ENCODE measurements around the gene KCNQ1OT1.

Gene KCNQ1OT1

DNA sequence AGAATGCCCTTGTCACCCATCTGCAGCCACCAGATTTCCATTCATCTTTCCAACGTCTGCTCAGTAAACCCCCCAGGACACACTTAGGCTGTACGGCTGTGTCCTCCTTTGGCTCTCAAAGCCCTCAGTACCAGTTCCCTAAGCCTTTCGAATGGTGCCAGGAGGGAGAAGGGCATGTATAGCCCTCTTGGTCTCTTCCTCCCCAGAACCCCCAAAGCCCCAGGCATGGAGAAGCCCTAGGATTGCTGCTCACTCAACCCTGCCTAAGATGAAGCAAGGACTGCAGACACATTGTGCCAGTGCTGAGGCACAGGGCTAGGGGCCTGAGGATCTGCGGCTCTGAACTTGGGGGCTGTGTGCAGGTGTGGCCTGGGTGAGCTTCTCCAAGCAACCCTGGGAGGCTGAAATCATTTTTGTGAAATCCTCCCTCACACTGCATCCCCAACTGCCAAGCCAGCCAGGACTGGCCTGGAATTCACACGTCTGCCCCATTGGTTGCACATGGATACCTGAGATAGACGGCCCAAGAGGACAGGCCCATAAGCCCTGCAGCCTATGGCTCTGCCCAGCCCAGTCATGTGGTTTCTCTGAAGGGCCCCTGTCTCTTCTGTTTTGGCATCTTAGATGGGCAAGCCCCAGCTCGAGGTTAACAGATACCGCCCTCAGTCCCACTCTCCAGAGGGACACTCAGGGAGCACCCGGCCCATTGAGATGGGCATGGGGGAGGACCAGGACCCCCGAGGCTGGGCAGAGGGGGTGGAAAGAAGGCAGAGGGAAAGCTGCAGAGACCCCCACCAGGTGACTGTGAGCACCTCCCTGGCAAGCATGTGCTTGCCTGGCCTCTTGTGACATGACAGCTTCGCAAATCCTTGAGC lies 34.0 kb downstream of the KCNQ1OT1 start:
- DNase-seq = no peak

DNA sequence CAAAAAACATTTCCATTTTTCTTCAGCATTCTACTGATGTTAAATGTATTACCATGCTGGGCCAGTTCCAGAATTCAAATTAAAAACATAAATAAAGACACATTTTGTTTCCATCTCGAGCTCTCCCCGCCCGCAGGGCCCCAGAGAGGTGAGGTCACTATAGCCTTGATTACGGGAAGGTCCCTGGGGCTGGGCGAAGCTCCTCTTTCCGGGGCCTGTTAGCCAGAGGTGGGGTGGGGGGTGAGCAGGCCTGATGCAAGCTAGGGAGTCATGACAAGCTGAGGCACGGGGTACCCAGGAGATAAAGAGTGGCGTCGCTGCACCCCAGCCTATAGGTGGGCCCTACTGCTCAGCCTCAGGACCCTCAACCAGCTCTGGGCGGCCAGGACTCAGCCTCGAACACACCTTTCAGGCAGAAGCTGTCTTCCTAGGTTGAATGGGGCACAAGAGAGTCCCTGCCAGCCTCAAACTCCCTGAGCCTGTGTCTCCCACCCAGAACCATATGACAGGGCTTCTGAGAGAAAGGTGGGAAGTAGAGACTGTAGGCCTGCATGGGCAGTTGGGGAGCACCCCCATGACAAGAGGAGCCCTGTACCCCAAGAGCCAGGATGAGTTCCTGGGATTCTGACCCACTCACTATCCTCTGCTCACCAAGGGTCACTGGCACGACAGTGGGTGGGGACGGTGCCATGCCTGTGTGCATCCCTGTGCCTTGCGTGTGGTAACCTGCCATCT lies 34.8 kb downstream of the KCNQ1OT1 start:
- no peak for DNase-seq

DNA sequence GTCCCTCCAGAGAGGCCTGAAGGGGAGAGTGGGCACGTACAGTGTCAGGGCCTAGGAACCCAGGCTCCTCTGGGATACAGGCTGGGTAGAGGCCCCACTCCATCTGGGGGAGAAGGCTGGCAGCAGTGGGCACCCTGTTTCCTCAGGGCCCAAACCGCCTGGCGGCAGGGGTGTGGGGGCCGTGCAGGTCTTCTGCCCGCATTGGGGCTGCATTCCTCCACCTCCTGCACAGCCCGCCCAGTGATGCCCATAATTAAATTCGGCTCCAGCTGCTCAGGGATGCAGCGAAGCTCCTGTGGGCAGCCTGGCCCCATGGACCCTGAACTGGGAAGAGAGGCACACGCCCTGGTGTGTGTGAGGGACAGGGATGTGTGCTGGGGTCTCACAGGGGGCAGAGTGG lies 35.4 kb downstream of the KCNQ1OT1 start:
- no peak for DNase-seq

DNA sequence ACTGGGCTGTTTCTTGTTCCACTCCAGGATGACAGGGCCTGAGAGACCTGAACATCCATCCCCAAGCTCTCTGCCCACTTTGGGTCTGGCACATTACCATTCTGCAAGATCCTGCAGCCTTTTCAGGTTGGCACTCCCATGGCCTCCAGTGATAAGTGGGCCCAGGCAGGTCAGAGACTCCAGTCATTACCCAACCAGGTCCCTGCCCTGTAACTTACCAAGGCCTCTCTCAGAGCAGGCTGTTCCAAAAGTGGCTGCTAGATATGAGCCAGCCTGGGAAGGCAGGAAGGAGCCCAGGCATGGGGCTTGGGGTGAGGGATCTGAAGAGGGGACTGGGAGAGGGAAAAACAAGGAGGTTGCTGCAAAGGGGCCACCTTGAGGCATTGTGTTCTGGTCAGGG lies 35.9 kb downstream of the KCNQ1OT1 start:
- no peak for DNase-seq

DNA sequence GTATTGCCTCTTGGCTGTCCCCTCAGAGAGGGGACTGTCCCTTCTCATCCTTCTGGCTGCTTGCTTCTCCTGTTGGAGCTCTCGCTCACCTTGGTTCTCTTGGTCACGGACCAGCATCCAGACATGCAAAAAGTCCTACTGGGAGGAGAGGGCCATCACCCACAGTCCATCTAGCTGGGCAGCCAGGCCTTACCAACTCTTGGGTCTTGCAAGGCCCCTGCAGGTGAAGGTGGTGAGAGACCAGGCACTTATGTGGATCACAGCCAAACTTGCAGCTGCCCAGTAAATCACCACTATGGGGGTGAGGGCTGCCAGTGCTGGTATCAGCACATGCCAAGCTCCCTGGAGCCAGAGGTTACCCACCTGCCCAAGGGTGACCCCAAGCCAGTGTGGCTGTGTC lies 36.3 kb downstream of the KCNQ1OT1 start:
- no peak for DNase-seq

DNA sequence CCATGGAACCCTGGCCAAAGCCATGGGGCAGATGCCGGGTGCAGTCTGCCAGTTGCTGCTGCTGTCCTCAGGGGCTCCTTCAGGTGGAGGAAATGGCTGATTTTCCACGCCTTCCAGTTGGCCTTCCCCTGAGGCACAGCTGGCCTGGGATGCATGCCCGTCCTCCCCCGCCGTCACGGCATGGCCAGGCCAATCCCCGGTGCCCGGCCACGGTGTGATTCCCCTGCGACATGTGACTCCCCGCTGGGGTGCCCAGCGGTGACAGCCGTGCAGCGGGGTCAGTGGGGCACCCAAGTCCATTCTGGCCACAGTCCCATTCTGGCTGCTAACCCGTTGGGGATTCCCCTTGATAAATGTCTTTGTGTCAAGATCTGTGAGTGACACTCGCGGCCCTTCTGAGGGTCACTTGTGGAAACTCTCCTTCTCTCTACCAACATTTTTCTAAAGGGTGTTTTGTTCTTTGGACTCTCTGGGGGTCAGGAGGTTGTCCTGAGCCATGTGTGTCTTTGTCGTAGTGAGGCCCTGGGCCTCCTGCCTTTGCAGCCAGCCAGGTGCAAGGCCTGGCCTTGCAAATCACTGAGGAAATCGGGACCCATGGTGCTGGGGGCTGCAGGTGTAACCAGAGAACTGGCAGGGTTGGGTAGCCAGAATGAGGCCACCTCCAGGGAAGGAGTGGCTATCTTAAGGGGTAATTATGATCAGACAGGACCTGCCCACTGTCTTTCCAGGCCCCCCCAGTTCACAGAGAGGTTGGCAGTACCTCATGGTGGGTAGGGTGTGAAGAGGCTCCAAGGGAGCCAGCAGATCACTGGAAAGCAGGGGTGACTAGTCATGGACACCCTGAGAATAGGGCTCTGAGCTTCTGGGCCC lies 37.1 kb downstream of the KCNQ1OT1 start:
- DNase-seq = no peak

DNA sequence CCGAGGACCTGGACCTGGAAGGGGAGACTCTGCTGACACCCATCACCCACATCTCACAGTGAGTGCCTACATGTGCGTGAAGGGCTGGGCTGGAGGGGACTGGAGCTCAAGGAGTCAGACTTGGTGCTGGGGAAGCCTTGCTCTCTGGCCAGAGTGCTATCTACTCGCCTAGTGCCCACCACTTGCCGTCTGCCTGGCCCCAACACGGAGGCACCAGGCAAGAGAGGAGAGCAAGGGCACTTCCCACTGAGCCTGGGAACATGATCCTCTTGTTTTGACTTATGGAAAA lies 37.8 kb downstream of the KCNQ1OT1 start:
- no peak for DNase-seq

DNA sequence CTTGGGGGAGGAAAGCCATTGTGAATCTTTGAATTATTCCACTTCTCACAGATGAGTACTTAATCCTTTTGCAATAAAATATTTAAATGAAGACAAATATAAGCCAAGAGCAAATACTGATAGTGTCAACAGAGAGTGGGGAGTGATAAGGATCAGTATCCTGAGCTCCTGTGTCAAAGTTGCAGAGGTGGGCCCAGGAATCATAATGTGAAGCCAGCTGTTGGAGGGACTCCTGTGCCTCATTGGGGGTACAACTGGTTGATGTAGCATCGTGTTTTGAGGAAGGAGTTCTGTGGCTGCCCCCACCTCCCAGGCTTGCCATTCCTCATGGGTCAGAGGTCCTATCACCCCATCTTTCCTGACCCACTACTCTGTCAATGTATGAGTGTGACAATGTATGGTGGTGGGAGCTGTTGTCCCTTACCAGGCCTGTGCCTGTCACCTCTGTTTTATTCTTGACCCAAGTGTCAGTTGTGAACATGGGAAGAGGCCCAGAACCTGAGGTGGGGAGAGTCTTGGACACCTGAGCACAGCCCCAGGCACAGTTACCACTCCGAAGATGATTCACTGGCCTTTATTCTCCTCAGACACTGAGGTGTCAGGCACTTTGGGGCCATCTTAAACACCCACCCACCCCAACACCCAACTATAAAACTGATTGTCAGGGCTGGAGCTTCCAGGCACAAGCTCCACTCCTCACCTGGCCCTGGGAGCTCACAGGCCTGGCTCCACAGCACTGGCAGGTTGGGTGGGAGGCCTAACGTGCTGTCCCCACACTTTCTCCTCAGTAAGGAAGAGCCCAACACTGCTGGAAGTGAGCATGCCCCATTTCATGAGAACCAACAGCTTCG lies 38.4 kb downstream of the KCNQ1OT1 start:
- DNase-seq = no peak

DNA sequence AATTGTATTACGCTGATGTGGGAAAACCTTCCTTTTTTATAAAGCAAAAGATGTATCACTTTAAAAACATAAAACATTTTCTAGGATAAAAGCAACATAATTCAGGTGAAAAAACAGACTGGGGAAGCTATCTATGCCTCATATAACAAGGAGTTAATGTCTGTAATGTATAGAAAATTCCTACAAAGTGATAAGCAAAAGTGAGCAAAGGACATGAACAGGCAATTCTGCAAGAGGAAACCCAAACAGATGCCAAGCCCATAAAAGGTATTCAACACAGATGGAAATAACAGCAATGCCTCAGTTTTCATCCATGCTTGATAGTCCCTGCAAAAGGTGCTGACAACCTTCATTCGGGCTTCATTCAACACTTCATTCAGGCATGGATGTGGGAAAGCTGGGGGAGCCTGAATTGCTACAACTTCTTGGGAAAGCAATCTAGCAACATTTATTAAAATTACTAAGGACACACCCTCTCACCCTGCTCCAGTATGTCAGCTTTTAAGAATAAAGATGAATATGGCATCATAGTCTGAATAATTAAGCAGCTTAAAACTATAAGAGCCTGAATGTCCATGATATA lies 39.3 kb downstream of the KCNQ1OT1 start:
- DNase-seq = no peak

DNA sequence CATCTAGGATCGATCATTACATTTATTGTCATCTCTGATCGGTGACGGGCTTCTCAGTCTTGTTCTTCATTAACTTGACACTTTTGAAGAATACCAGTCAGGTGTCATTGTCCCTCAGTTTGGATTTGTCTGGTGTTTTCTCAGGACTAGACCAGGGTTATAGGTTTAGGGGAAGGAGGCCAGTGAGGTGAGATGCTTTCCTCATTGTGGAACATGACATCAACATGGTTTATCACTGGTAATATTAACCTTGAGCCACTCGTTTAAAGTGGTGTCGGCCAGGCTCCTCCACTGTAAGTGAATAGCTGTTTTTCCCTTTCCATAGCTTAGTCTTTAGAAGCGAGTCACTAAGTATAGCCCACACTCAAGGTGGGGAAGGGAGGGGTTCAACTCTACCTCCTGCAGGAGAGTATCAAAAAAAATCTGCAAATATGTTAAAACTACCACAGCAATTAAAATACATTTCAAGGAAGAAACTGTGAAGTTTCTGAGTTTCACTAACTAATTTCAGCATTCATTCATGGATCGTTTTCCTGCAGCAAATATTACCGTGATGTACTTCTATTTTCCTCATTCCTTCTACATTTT lies 42.0 kb downstream of the KCNQ1OT1 start:
- DNase-seq = no peak

DNA sequence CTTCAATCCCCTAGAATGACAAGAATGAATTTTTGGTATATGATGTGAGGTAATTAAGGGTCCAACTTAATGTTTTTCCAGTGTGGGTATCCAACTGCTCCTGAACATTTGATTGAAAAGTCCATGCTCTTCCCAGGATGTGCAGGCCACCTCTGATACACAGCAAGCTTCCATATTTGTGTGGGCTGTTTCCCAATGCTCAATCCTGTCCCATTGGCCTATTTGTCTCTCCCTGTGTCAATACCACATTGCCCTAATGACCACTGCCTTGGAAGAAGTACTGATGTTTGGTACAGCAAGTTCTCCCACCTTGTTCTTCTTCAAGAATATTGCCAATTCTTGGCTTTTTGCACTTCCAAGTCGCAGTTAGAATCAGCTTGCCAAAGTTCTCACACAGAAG lies 42.9 kb downstream of the KCNQ1OT1 start:
- DNase-seq = no peak

DNA sequence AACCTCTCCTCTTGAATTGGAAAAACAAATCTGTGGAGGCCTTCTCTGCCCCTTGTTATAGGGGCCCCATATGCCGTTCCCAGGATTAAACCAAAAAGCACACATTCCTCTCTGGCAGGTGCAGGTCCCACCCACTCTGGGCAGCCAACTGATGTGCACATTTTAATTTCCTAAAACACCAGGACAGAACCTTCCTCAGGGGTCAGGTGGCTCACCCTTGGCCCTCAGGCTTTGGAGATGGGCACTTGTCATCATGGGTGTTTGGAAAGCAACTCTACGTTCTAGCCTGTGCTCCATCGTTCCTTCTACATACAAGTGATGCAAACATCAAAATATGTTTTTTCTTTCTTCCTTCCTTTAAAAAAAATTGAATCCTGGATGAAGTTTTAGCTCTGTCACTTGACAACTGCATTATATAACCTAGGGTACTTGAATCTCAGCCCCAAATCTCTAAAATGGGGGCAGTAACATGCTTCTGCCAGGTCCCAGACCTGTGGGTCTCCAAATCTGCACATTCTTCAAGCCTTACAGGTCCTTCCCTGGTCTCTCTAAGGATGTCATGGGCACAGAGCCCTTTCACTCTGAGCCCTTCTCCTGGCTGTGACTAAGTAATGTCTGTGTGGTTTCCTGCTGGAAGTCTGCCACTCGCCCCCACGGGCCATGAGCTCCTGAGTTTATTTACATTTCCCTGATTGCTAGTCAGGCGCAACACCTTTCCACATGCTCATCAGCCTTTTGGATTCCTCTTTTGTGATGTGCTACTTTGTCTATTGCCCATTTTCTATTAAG lies 43.8 kb downstream of the KCNQ1OT1 start:
- no peak for DNase-seq

DNA sequence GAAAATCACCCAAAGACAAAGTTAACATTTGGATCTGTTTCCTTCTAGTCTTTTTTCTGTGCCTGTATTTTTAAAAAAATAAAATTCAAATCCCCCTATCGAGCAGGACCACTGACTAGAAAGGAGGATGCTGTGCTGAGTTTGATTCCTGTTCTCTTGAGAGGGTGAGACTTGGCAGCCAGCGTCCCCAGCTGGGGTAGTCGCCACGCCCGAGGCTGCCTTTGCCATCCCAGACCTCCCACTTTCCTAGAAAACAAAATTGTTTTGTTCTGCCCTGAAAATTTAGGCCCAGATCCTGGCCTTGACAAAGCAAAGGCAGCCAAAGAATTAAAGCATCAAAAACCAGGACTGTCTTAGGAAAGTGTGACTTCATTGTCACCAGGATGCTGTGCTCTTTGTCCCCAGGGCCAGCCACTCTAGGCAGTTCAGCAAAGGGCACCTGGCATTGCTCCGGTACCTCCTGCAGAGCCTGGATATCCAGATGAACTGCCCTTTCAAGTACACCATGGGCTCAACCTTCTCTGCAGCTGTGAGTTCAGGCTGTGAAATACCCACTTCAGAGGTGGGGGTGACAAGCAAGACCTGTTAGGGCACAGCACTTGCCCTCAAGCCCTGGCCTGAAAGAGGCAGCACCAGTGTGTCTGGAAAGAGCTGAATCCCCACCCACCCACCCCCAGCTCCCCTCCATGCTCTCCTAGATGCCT lies 44.6 kb downstream of the KCNQ1OT1 start:
- no peak for DNase-seq

DNA sequence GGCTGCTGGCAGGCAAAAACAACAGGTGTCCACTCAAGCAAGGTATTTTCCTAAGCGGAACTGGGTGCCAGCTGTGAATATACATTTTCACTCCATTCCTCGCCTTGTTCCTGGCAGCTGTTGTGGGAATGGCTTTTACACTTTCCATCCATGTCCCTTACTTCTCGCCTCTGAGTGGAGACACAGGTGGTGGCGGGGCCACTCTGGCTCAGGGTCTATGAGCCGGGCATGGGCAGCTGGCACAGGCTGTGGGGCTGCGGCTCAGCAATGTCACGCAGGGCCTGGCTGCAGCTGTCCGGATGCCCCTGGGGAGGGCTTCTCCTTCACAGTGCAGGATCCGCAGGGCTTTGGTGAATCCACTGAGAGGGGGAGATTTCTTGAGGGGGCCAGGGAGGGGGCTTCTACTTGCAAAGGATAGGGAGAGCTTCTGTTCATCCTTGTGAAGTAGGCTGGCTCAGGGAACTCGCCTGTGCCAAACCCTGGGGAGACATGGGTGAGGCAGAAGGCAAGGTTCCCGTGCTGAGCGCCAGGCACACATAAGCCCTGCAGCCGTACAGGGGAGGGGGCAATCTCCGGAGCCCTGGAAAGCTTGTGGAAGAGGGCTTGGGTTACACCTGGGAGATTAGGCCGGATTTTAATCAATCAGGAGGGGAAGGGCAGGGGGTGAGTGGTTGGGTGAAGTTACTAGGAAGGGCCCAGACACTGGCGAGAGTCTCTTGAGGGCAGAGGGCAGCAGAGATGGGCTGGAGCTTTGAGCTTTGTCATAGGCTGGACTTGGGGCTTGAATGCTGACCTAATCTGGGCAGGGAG lies 45.7 kb downstream of the KCNQ1OT1 start:
- no peak for DNase-seq

DNA sequence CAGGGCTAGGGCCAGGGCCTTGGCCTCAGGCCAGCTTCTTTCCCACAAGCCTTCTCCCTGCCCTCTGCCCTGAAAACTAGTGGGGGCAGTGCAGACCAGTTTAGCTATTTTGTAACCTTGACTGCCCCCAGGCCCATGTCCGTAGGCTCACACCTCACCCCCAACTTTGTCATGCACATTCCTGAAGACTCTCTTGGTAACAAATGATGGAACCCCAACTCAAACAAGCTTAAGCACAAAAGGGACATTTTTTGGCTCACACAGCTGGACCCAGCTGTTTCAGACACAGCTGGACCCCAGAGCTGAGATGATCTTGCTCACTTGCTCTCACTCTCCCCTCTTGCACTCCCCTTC lies 46.6 kb downstream of the KCNQ1OT1 start:
- DNase-seq = no peak

DNA sequence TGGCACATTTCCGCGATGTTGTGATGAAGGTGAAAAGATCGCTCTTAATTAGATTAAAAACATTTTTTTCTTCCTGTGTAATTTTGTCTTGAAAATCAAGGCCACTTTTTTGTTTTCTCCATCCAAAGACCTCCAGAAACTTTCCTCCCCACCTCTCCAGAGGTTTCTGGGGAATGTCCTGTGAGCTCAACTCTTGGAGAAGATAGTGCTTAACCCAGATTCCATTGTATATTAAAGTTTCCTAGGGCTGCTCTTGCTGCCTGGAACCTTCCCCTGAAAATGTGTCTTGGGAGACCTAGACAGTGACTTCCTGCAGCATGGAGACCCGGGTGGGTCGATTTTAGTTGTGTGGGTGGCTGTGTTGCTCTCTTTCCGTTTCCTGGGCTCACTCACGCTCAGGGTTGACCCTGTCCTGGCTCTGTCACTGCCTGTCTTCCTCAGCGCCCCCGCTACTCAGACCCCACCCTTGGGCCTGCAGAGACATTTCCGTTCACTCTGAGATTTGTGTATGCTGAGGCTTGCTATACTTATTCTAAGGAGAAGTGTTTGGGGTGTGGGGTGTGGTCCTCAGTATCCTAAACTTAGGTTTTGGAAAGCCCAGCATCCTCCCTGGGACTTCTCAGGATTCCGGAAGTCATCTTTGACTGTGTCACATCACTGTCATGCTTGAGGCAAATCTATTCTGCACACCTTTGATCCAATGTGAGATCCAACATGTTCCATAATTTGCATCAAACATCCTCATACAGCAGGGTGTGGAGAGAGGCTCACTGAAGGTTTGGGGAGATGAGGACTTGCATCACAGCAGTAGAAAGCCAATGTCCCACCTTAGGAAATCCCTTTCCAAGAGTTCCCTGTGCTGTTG lies 47.2 kb downstream of the KCNQ1OT1 start:
- no peak for DNase-seq

DNA sequence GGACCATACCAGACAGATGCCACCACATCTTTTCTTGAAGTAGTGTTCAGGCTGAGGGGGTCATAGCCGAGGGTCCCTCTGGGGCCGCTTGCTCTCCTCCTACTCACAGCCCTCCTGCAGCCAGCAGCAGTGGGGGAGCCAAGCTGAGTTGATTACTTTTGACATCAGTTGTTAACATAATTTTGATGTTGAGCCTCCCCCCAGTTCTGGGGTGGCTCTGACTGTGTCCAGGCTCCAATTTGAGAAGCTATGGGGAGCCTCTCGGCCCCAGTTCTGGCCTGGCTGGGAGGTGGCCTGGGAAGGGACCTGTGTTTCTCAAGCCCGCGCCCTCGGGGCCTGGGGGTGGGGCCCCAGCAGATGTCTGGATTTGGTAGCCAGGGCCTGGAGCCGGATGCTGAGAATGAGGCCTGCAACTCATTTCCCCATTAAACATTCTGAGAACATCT lies 47.9 kb downstream of the KCNQ1OT1 start:
- no peak for DNase-seq

DNA sequence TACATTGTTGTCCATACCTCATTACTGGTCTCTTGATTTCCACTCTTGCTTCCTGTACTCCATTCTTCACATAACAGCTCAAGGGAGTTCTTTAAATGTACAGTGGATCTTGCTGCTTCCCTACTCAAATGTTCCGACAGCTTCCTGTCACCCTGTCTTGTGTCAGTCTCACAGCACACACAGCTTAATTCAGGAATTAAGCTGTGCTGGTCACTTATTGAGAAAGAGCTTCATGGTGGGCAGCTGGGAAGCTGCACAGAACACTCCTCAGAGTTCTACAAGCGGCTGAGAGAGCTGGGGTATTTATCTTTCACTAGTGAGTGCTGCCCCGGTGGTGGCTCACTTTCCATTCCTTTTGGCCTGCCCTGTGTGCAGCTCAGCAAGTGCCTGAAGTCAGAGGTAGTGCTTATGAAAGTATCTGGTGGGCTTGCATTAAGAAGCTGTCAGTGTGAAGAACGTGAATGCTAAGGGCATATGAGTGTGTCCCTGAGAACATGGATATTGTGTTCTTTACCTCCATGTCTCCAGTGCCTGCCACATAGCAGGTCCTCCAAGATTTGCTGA lies 48.7 kb downstream of the KCNQ1OT1 start:
- no peak for DNase-seq

Measured in SHP77 (cell line).